PFSK-1 (cell line): ENCODE results near the gene FRG1.

ENCODE experiments used
- POLR2AphosphoS5 ChIP-seq: IDR thresholded peaks from 2 replicates; pipeline ENCODE4 v1.6.1; 2012; ENCODE audit warnings: low read depth, mild to moderate bottlenecking, control low read depth, low read length, moderate library complexity
- TAF1 ChIP-seq: IDR thresholded peaks from 2 replicates; pipeline ENCODE4 v1.6.1; 2012; ENCODE audit warnings: low read length, control low read depth, borderline replicate concordance; ENCODE audit not compliant: insufficient read depth
- TF ChIP-seq, protein P1 (sequence below), 2 experiments: IDR thresholded peaks; 2 replicates each; pipeline versions ENCODE4 v1.6.1 to v1.8.0; 2011 to 2012; ENCODE audit warnings: low read depth in 2 of 2, low read length in 2 of 2, control low read depth in 1 of 2, inconsistent platforms in 1 of 2, mild to moderate bottlenecking in 1 of 2, moderate library complexity in 1 of 2; ENCODE audit not compliant: insufficient read depth in 1 of 2

- TF ChIP-seq POLR2AphosphoS5: no peak
- TF ChIP-seq TAF1: no peak
- TF ChIP-seq, protein P1, sequence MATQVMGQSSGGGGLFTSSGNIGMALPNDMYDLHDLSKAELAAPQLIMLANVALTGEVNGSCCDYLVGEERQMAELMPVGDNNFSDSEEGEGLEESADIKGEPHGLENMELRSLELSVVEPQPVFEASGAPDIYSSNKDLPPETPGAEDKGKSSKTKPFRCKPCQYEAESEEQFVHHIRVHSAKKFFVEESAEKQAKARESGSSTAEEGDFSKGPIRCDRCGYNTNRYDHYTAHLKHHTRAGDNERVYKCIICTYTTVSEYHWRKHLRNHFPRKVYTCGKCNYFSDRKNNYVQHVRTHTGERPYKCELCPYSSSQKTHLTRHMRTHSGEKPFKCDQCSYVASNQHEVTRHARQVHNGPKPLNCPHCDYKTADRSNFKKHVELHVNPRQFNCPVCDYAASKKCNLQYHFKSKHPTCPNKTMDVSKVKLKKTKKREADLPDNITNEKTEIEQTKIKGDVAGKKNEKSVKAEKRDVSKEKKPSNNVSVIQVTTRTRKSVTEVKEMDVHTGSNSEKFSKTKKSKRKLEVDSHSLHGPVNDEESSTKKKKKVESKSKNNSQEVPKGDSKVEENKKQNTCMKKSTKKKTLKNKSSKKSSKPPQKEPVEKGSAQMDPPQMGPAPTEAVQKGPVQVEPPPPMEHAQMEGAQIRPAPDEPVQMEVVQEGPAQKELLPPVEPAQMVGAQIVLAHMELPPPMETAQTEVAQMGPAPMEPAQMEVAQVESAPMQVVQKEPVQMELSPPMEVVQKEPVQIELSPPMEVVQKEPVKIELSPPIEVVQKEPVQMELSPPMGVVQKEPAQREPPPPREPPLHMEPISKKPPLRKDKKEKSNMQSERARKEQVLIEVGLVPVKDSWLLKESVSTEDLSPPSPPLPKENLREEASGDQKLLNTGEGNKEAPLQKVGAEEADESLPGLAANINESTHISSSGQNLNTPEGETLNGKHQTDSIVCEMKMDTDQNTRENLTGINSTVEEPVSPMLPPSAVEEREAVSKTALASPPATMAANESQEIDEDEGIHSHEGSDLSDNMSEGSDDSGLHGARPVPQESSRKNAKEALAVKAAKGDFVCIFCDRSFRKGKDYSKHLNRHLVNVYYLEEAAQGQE (IDR thresholded peaks at IDR 0.05; ENCODE audit: insufficient read depth in 1 of 2, low read depth in 2 of 2, low read length in 2 of 2): no peak
These were observed 33.4 kb downstream of the FRG1 start for GRCh38 chr4:189974056-189974455.
